DOHH2 (cell line): ENCODE results near the gene XRCC5.

Source experiments
- H3F3A ChIP-seq: fragments of 200-600 bp; sonication (generic), shearing (Covaris generic); 2 replicates; pipeline ENCODE4 v1.6.0; 2016; ENCODE audit warnings: antibody characterized with exemption, mild to moderate bottlenecking; ENCODE audit not compliant: control insufficient read depth, insufficient read depth
- H3K27ac ChIP-seq: fragments of 200-600 bp; sonication (generic); 2 replicates; pipeline ENCODE4 v1.5.1; 2014; ENCODE audit warnings: low read depth, mild to moderate bottlenecking, low read length, moderate library complexity
- H3K27me3 ChIP-seq: fragments of 200-600 bp; sonication (generic); 2 replicates; pipeline ENCODE4 v1.6.1; 2014; ENCODE audit warnings: mild to moderate bottlenecking, low read length, mixed read lengths; ENCODE audit not compliant: control insufficient read depth
- H3K36me3 ChIP-seq: fragments of 200-600 bp; sonication (generic); 2 replicates; pipeline ENCODE4 v1.6.1; 2014; ENCODE audit warnings: mild to moderate bottlenecking, low read length, moderate library complexity, mixed read lengths; ENCODE audit not compliant: control insufficient read depth
- H3K4me1 ChIP-seq: fragments of 200-600 bp; sonication (generic); 2 replicates; pipeline ENCODE4 v1.6.1; 2014; ENCODE audit warnings: mild to moderate bottlenecking, low read length, mixed read lengths; ENCODE audit not compliant: control insufficient read depth
- H3K4me2 ChIP-seq: fragments of 200-600 bp; sonication (generic); 2 replicates; pipeline ENCODE4 v1.6.0; 2014; ENCODE audit warnings: mild to moderate bottlenecking, low read length, moderate library complexity
- H3K4me3 ChIP-seq: fragments of 200-600 bp; sonication (generic); 2 replicates; pipeline ENCODE4 v1.5.1; 2014; ENCODE audit warnings: mild to moderate bottlenecking, low read length, mixed read lengths
- H3K79me2 ChIP-seq: fragments of 200-600 bp; sonication (generic); 2 replicates; pipeline ENCODE4 v1.6.1; 2014; ENCODE audit warnings: mild to moderate bottlenecking, low read length, mixed read lengths; ENCODE audit not compliant: control insufficient read depth
- H3K9me2 ChIP-seq: fragments of 200-600 bp; sonication (generic); replicated peaks from 2 replicates; pipeline ENCODE4 v1.6.1; 2014; ENCODE audit warnings: mild to moderate bottlenecking, low read length, mixed read lengths; ENCODE audit not compliant: control insufficient read depth
- H3K9me3 ChIP-seq: fragments of 200-600 bp; sonication (generic); 2 replicates; pipeline ENCODE4 v1.6.1; 2014; ENCODE audit warnings: antibody characterized with exemption, low read length, mixed read lengths; ENCODE audit not compliant: control insufficient read depth, insufficient read depth
- H4K20me1 ChIP-seq: fragments of 200-600 bp; sonication (generic); 2 replicates; pipeline ENCODE4 v1.6.0; 2014; ENCODE audit warnings: low read depth, mild to moderate bottlenecking, antibody characterized with exemption, low read length, moderate library complexity; ENCODE audit not compliant: control insufficient read depth, insufficient read depth
- CTCF ChIP-seq: fragments of 200-600 bp; sonication (generic); IDR thresholded peaks from one replicate; pipeline ENCODE4 v1.5.1; 2014; ENCODE audit warnings: antibody characterized with exemption, mild to moderate bottlenecking, low read depth, low read length; ENCODE audit not compliant: poor library complexity, severe bottlenecking
- EZH2phosphoT487 ChIP-seq: fragments of 200-600 bp; sonication (generic); IDR thresholded peaks from 2 replicates; pipeline ENCODE4 v1.6.1; 2017; ENCODE audit warnings: borderline replicate concordance, mild to moderate bottlenecking, antibody characterized with exemption, low read length, moderate library complexity, mixed read lengths

Gene XRCC5

GRCh38 chr2:216219861-216220260, 110.7 kb downstream of the XRCC5 start:
- Histone ChIP-seq H3K27ac (no peak overlapping the region), H3K4me3 (no peak overlapping the region), H3K9me3 (no peaks in the 10 kb centered on the region), H3K9me2 (no peaks in the 10 kb centered on the region), H3K36me3 (peaks cover 17% of the 10 kb centered on the region), H3K4me2 (no peak overlapping the region), H3F3A (no peaks in the 10 kb centered on the region), H3K79me2 (no peaks in the 10 kb centered on the region), H4K20me1 (no peaks in the 10 kb centered on the region), H3K27me3 (no peaks in the 10 kb centered on the region), H3K4me1 (peaks cover 26% of the 10 kb centered on the region)
- TF ChIP-seq CTCF: no peak

- no peak overlapping the region for H3K27ac ChIP-seq
- H3K4me2 ChIP-seq: no peak overlapping the region
- H3K4me3 ChIP-seq: no peak overlapping the region
Measured at GRCh38 chr2:216220976-216221375, 111.8 kb downstream of the XRCC5 start.

GRCh38 chr2:216221811-216222210, 112.7 kb downstream of the XRCC5 start:
- Histone ChIP-seq H4K20me1 (no peaks in the 10 kb centered on the region), H3K27ac (no peak overlapping the region)

More at GRCh38 chr2:216220976-216221375, 111.8 kb downstream of the XRCC5 start:
- Histone ChIP-seq H3F3A (no peaks in the 10 kb centered on the region), H4K20me1 (no peaks in the 10 kb centered on the region), H3K4me1 (peaks cover 23% of the 10 kb centered on the region), H3K79me2 (no peaks in the 10 kb centered on the region), H3K27me3 (no peaks in the 10 kb centered on the region), H3K9me3 (no peaks in the 10 kb centered on the region), H3K9me2 (no peaks in the 10 kb centered on the region), H3K36me3 (peaks cover 15% of the 10 kb centered on the region)
- TF ChIP-seq EZH2phosphoT487: no peak
- no peak for TF ChIP-seq CTCF

More at GRCh38 chr2:216221811-216222210, 112.7 kb downstream of the XRCC5 start:
- peaks cover 15% of the 10 kb centered on the region for H3K4me1 ChIP-seq
- H3K27me3 ChIP-seq: no peaks in the 10 kb centered on the region
- no peak overlapping the region for H3K4me2 ChIP-seq
- no peaks in the 10 kb centered on the region for H3K9me3 ChIP-seq
- peaks cover 12% of the 10 kb centered on the region for H3K36me3 ChIP-seq
- H3K9me2 ChIP-seq: no peaks in the 10 kb centered on the region
- no peak overlapping the region for H3K4me3 ChIP-seq
- H3F3A ChIP-seq: no peaks in the 10 kb centered on the region
- no peak for TF ChIP-seq CTCF
- no peak for TF ChIP-seq EZH2phosphoT487
- H3K79me2 ChIP-seq: no peaks in the 10 kb centered on the region
